T1000 (cell line): Measurements from ENCODE around the gene CLIP1.
A peak's percentile ranks its signal among the peaks of the same experiment; 100 is the strongest.
"Not testable (repeated sequence)": the region's sequence is repeated elsewhere in the genome, so short reads cannot be mapped to it uniquely, and the experiment has no call there.

Experiments used
- DNase-seq: peaks from one replicate; lab custom pipeline; 2025; ENCODE audit warnings: mixed read lengths; lab: John Stamatoyannopoulos, UW

CLIP1 gene

GRCh38 chr12:122435186-122435585 is 12.7 kb upstream of the CLIP1 start:
- no peak for DNase-seq

- not testable (repeated sequence) for DNase-seq
Measured at GRCh38 chr12:122429043-122429442, 6.6 kb upstream of the CLIP1 start.

DNA sequence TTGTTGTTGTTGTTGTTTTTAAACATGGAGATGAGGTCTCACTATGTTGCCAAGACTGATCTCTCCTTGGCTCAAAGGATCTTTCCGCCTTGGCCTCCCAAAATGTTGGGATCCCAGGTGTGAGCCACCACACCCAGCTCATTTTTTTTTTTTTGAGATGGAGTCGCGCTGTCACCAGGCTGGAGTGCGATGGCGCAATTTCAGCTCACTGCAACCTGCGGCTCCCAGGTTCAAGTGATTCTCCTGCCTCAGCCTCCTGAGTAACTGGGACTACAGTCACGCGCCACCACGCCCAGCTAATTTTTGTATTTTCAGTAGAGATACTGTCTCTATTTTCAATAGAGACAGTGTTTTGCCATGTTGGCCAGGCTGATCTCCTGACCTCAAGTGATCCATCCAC is 4.9 kb upstream of the CLIP1 start:
- DNase-seq = no peak

DNA sequence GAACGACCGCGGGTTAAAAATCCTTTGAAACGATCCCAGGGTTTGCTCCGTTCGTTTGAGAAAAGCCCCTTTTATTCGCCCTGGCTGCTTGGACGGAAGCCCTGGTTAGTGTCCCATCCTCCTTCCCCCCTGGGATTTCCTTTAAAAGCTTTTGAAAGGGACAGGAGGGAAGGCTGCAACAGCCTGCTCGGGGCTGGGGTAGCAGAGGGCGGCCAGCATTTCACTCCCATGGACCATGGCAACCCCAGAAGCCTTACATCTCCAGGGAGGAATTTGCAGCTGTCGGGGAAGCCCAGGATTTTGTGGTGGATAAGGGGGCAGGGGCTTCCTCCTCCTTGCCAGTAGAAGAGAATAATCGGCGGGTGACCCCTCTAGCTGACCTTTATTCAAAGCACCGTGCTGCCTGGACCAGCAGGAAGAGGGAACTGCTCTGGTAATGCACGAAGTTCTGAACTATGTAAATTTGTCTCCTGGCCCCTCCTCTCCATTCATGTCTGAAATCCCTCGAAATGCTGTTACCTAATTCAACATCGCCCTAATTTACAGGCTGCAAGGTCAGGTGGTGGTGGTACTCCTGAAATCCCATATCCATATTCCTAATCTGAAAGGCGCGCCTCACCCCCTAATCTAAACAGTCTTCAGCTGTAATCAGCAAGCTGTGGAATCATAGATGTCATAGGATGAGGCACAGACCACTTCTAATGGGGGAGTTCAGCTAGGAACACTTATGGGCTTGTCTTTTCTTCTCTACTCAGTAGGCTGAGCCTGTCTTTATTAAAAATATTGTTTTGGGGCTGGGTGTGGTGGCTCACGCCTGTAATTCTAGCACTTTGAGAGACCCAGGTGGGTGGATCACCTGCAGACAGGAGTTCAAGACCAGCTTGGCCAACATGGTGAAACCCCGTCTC is 1.0 kb upstream of the CLIP1 start:
- DNase-seq = no peak

DNA sequence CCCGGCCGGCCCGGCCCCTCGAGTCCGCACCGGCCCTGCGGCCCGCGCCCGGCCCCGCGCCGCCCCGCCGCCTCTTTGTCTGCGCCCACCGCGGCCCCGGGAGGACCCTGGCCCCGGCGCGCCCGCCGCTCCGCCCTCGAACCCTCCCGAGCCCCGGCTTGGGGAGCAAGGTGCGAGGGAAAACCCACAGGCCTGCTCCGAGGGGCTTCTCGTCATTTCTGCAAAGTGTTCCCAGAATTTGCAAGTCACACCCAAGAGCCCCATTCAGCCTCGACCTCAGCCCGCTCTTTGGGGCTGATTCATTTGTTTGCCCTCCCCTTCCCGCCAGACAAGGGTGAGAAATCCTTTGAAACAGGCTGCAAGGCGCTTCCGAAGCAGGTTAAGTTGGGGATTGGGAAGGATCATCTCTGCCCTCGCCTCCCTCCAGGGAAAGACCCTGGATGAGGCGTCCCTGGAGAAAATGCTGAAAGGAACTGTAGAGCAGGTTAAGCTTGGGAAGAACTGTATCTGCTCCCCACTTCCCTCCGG is 325 bp upstream of the CLIP1 start:
- DNase-seq = peak; percentile 76

DNA sequence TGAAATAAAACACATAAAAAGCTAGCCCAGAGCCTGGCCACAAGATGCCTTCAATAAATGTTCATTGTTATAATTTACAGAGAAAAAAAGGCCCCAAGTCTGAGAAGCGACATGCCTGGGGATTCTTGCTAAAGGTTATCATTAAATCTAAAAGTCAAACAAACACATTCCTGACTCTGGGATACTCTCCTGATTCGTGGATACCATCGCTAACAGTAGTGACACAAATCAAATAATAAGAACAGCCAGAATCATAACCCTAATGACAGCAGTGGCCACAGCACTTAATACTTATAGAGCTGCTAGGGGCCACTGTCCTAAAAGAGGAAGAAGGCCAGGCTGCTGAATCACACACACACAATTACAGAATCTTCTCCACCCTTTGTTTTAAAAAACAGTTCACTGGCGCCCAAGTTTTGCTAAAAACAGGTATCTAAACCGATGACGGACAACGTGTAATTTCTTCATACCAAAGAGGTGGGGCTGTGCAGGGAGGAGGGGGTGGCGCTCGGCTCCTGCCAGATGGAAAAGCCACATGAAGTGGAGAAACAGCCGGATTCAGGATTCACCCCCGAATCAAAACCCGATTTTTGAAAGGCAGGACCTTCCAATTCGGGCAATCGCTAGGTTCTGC is 1.2 kb downstream of the CLIP1 start:
- no peak for DNase-seq

DNA sequence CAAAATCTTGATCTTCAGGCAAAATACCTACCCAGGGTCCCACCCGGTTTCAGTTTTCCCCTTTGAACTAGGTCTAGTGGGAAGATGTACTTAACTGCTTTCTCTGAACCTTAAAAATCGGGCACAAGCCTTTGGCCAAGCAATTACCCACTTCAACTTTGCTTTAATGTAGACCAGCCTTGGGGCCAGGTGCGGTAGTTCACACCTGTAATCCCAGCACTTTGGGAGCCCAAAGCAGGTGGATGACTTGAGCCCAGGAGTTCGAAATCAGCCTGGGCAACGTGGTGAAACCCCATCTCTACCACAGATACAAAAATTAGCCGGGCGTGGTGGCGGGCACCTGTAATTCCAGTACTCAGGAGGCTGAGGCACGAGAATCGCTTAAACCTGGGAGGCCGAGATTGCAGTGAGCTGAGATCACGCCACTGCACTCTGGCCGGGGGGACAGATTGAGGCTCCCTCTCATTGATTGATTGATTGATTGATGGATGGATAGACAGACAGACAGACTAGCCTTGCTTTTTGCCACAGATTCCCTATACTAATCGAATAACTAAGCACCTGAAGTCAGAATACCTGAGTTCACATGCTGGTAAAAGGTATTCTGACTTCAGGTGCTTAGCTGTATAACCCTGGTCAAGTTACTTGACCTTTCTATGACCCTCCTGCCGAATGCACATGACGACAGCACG is 1.9 kb downstream of the CLIP1 start:
- no peak for DNase-seq

- not testable (repeated sequence) for DNase-seq
Measured at GRCh38 chr12:122419094-122419493, 3.4 kb downstream of the CLIP1 start.

DNA sequence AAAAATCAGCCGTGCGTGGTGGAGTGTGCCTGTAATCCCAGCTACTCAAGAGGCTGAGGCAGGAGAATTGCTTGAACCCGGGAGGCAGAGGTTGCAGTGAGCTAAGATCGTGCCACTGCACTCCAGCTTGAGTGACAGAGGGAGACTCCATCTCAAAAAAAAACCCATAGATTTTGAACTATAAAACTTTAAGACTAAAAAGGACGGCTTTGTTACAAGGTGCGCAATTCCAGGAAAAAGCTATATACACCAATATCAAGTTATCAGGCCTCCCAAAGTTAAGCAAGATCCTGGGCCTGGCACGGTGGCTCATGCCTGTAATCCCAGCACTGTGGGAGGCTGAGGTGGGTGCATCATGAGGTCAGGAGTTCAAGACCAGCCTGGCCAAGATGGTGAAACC is 6.8 kb downstream of the CLIP1 start:
- not testable (repeated sequence) for DNase-seq

DNA sequence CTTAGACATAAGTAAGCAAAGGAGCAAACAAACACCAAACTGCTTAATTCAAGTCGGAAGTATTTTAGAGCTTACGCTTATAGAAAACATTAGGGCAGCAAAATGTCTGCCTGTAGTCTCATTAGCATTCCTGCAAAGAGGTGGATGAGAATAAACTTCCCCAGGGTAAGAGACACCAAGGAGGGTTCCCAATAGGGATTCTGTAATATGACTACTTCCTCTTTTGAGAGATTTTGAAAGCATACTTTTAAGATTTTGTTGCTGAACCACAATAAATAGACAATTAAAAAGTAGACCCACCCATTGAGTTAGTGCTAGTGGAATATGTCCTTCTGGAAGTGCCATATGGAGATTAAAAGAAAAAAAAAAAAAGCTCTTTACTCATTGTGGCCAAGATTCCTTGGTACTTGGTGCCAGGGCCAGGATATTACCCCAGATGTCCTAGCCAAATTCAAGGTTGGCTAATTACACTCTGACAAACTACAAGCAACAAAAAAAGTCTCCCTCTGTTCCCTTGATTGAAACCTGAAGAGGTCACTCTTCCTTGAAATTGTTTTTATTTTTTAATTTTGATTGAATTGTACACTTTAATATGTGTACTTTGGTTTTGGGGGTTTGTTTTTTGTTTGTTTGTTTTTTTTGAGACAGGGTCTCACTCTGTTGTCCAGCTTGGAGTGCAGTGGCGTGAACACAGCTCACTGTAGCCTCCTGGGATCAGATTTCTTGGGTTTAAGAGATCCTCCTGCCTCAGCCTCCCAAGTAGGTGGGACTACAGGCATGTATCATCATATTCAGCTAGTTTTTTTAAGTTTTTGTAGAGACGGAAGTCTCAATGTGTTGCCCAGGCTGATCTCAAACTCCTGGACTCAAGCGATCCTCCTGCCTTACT is 8.7 kb downstream of the CLIP1 start:
- no peak for DNase-seq

DNA sequence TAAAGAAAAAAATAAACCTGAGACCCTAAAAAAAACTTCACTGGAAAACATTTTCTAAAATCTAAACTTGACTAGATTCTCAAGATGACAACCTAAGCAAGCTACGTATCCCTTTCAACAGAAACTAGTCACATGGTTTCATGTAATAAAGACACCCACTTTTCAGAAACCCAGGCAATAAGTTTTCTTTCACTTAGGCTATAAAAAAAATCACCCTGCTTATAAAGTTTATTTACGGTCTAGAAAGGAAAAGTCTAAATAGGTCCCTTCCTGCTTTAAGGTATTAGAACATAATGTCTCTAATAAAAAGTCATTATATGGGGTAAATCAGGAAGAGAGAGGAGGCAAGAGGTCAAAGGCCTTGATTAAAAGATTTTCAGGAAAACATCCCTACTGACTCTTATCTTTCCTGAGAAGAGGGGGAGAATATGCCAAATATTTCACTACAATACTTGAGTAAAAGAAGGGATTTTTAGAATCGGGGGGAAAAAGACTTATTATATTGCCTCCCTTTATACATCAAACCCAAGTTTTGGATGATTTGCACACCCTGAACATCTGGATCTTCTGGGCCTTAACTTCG is 9.5 kb downstream of the CLIP1 start:
- DNase-seq = no peak

DNA sequence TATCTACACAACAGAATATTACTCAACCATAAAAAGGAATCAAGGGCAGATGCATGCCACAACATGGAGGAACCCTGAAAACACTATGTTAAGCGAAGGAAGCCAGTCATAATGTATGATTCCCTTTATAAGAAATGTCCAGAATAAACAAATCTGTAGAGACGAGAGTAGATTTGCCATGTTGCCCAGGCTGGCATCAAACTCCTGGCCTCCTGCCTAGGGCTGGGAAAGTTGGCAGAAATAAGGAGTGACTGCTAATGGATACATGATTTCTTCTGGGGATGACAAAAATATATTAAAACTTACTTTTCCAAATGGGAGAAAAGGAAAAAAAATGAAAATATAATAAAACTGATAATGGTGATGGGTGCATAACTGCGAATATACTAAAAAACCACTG is 10.9 kb downstream of the CLIP1 start:
- DNase-seq = no peak

DNA sequence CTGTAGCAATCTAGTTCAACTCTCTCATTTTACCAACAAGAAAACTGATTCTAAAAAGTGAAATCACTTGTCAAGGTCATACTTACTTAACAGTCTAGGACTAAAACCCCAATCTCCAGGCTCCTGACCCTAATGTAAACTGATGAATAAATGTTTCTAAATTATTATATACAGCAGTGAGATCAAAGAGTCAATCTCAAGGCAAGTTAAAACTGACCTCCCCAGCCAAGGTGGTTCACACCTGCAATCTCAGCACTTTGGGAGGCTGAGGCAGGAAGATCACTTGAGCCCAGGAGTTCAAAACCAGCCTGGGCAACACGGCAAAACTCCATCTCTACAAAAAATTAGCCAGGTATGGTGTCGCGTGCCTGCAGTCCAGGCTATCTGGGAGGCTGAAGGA is 15.3 kb downstream of the CLIP1 start:
- no peak for DNase-seq

DNA sequence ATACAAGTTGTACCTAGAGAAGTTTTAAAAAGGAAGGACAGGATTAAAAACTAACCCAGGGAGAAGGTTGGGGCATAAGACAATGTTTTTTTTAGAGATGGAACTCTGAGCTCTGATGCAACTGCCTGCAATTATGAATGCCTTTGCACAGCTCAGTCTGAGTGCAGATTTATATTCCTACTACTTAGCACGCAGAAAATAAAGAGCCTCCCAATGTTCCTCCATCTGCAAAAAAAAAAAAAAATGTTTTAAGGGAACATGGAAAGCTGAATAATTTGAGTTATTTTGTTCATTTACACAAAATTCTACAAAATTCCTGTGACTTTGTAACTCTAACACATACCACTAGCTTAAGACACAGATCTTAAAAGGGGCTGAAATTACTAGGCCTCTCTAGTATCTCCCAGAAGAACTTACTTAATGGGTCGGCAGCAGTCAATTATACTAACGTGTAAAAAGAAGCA is 15.7 kb downstream of the CLIP1 start:
- no peak for DNase-seq

DNA sequence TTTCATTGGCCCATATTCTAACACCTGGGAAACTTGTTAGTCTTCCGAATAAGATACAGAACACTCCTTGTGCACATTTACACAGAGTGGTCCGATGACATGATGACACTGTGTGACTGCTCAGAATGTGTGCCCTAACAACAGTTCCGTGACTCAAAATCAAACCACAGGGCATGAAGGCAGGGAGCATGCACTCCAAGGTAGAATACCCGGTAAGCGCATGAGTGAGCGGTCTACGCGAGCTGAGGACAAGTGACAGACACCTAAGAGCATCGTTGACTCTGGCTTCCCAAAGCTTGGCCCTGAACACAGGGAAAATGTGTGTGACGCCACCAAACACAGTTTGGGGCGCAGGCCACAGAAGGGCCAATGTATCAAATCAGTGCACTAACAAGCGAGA is 18.6 kb downstream of the CLIP1 start:
- no peak for DNase-seq

DNA sequence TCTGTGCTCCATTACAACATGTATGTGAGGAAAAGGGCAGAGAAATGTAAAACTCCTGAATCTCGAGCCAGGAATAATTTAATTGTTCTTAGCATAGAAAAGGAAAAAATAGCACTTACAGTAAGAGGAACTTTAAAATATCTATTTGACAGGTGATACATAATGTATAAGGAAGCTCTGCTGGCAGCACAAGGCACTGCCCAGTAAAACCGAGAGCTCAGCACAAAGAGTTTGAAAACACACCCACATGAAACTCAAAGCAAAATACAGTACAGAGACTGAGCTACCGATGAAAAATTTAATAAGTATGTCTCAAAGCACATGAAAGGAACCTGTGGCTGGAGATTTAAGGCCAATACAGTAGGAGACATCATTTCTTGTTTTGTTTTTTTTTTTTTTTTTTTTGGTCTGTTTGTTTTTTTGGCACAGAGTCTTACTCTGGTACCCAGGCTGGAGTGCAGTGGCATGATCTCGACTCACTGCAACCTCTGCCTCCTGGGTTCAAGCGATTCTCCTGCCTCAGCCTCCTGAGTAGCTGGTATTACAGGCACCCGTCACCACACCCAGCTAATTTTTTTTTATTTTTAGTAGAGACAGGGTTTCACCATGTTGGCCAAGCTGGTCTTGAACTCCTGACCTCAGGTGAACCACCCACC is 19.2 kb downstream of the CLIP1 start:
- no peak for DNase-seq

- DNase-seq = no peak
Measured at GRCh38 chr12:122402264-122402663, 20.2 kb downstream of the CLIP1 start.

- DNase-seq = peak; percentile 81
Measured at GRCh38 chr12:122399592-122400373, 22.7 kb downstream of the CLIP1 start.

DNA sequence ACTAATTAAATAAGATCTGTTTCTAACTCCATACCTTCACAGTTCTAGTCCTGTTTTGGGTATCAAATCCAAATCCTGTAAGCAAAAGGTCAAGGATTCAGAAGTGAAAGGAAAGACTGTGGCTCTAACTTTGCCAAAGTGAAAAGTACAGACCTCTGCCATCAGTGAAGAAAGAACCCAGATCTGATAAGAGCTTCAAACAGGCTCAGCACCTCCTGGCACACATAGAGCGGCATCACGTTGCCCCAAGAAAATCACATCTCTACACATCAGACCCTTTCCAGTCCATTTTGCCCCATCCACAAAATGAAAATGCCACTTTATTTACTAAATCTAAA is 23.2 kb downstream of the CLIP1 start:
- DNase-seq = no peak

GRCh38 chr12:122397981-122398380 is 24.5 kb downstream of the CLIP1 start:
- DNase-seq = not testable (repeated sequence)
